GM12872 (cell line): ENCODE data around the gene PRDX1.

Experiments used
- CTCF ChIP-seq: IDR thresholded peaks from 3 replicates; pipeline ENCODE4 v1.5.1; 2011; ENCODE audit warnings: low read depth, mild to moderate bottlenecking, low read length, moderate library complexity; ENCODE audit not compliant: insufficient read depth

PRDX1 gene

GRCh38 chr1:45490626-45491486, 30.8 kb downstream of the PRDX1 start, which contains the start of gene TESK2:
TSS of gene TESK2 (minus strand) at chr1:45491163. CDS start at chr1:45457785, 33,378 bp downstream.
- no peak for TF ChIP-seq CTCF

GRCh38 chr1:45490121-45490625, 31.5 kb downstream of the PRDX1 start:
- no peak for TF ChIP-seq CTCF

DNA sequence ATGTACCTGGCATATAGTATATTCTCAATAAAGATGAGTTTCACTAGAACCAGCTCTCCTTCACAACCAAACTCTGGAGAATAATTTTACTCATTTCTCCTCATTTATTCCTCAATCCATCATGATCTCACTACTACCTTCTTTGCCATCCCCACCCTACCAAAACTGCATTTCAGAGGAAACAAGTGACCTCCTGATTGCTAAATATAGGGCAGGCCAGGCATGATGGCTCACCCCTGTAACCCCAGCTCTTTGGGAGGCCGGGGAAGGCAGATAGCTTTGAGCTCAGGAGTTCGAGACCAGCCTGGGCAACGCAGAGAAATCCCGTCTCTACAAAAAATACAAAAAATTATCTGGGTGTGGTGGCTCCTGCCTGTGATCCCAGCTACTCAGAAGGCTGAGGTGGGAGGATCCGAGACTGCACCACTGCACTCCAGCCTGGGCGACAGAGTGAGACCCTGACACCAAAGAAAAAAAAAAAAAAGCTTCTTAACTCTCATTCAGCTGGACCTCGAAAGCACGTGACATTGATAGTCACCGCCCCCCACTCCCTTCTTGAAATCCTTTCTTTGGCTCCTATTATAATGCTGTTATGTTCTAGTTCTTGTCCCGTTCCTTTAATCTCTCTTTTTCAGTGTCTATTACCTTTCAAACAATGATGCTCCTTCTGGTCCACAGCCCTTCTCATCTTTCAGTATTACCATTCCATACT, 32.9 kb downstream of the PRDX1 start:
- TF ChIP-seq CTCF = no peak

GRCh38 chr1:45485949-45486348, 35.7 kb downstream of the PRDX1 start:
- no peak for TF ChIP-seq CTCF

DNA sequence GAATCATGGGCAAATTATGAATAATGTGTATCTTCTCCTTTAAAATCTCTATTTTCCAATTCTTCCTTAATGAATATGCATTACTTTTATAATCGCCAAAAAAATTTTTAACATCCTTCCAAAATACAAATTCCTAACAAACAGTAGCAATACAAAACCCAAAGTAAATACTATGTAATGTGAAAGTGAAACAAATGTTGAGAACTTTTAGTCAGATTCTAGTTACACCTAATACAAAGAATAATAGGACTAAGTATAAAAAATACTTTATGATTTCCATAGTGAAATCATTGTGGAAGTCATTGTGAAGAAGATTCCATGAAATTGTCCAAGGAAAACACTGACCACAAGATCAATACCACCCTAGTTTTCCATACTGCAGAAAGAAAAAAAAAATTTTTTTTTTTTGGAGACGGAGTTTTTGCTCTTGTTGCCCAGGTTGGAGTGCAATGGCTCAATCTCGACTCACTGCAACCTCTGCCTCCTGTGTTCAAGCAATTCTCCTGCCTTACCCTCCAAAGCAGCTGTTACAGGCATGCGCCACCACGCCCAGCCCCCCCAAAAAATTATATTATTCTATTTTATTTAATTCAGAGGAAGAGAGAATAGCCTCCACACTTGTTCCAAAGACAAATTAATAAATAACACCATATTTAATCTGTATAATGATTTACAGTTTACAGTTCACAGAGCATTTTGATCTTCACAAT, 42.5 kb downstream of the PRDX1 start:
- TF ChIP-seq CTCF = no peak

- no peak for TF ChIP-seq CTCF
These were observed 43.4 kb downstream of the PRDX1 start for GRCh38 chr1:45478121-45478814.
